ENCODE data around the gene MAGED2. TPM values are rescaled to one million over a fixed set of nuclear protein-coding genes. Genes with fewer than 3 reads are reported as not detected.
A peak's percentile ranks its signal among the peaks of the same experiment; 100 is the strongest.

MAGED2 gene
- total and polyA plus RNA-seq, 9 donors: 863 to 1,174 (median 1,025) TPM

DNA sequence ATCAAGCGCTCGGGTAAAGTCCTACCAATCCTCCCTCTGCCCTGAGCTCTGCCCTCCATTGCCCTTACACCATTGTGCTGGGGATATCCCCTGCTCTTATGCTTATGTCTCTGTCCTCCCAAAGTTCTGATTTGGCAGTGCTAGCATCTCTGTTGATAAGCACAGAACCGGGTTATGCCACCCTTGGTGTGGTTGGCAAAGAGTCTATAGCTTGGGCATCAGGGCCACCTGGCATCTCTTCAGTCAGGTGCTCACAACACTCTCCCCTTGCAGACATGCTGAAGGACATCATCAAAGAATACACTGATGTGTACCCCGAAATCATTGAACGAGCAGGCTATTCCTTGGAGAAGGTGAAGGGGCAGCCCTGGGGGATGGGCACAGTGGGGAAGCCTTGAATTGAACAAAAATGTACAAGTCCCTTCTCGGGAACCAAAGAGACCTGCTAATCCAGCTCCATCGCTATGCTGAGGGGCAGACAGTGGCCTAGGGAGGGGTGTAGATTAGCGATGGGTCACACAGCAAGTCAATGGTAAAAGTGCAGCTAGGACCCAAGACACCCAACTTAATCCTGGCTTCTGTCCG is 3.8 kb downstream of the MAGED2 start:
- Histone ChIP-seq H3K9me3 (replicated peaks; ENCODE audit: control insufficient read depth, low read depth, low read length) (no peaks in the 10 kb centered on the region), H3K4me1 (ENCODE audit: control insufficient read depth, insufficient read depth, low read length) (peaks cover 33% of the 10 kb centered on the region), H3K36me3 (ENCODE audit: control insufficient read depth, insufficient read depth, low read length) (peaks cover 70% of the 10 kb centered on the region), H3K4me3 (ENCODE audit: low read length) (no peak overlapping the region), H3K27me3 (ENCODE audit: control insufficient read depth, insufficient read depth, low read length) (peaks cover 4% of the 10 kb centered on the region), H3K27ac (ENCODE audit: low read length) (no peak overlapping the region)
- no peak for DNase-seq
- WGBS (ENCODE audit: insufficient coverage): 72% methylated on average over 6 of the region's 9 CpGs

DNA sequence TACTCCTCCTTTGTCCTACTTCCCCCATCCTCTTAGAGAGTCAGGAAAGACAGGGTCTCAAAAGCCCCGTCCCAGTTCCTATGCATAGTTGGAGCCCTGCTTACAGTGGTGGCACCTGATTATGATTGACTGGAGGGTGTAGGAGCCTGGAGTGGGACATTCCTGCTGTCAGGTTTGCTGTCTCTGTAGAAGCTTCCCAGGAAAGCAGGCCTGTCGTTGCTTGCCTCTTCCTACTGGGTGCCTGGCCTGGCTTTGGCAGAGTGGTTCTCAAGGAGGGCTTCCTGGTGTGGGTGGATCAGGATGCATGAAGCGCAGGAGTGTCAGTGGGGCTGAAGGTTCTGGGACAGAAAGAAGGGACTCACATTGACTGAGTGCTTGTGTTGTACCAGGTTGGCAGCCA is 4.8 kb downstream of the MAGED2 start:
- H3K9me3 ChIP-seq (replicated peaks; ENCODE audit: control insufficient read depth, low read depth, low read length): no peaks in the 10 kb centered on the region
- H3K4me1 ChIP-seq (ENCODE audit: control insufficient read depth, insufficient read depth, low read length): peaks cover 33% of the 10 kb centered on the region
- H3K27ac ChIP-seq (ENCODE audit: low read length): no peak overlapping the region
- H3K36me3 ChIP-seq (ENCODE audit: control insufficient read depth, insufficient read depth, low read length): peaks cover 72% of the 10 kb centered on the region
- 64% methylated on average over 2 of the region's 3 CpGs for WGBS (ENCODE audit: insufficient coverage)
- DNase-seq: no peak
- H3K4me3 ChIP-seq (ENCODE audit: low read length): no peak overlapping the region
- peaks cover 4% of the 10 kb centered on the region for H3K27me3 ChIP-seq (ENCODE audit: control insufficient read depth, insufficient read depth, low read length)

GRCh38 chrX:54817220-54817820 is 9.8 kb downstream of the MAGED2 start:
- no peaks in the 10 kb centered on the region for H3K9me3 ChIP-seq (replicated peaks; ENCODE audit: control insufficient read depth, low read depth, low read length)
- H3K27ac ChIP-seq (ENCODE audit: low read length): no peak overlapping the region
- peaks cover 5% of the 10 kb centered on the region for H3K27me3 ChIP-seq (ENCODE audit: control insufficient read depth, insufficient read depth, low read length)
- no peak overlapping the region for H3K4me3 ChIP-seq (ENCODE audit: low read length)
- 90% methylated on average over 2 of the region's 7 CpGs for WGBS (ENCODE audit: insufficient coverage)
- peaks cover 40% of the 10 kb centered on the region for H3K36me3 ChIP-seq (ENCODE audit: control insufficient read depth, insufficient read depth, low read length)
- peak; percentile 50 for DNase-seq
- H3K4me1 ChIP-seq (ENCODE audit: control insufficient read depth, insufficient read depth, low read length): peaks cover 1% of the 10 kb centered on the region

DNA sequence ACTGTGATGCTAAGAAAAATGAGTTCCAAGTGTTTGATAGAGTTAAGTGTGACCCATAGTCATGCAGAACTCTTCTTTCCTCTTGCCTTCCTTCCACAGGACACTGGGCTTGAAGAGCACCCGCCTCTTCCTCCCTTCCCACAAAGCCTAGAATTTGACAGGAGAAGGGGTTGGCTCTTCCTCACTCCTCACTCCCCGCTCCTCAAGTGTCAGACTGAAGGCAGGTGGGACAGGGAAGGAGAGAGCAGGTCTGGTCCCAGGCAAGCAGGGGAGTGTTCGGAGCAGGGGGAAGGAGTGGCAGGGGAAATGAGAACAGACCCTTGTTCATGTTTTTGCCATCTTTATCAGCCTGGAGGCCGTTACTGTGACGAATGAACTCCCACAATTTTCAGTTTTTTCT is 10.7 kb downstream of the MAGED2 start:
- Histone ChIP-seq H3K9me3 (replicated peaks; ENCODE audit: control insufficient read depth, low read depth, low read length) (no peaks in the 10 kb centered on the region), H3K27me3 (ENCODE audit: control insufficient read depth, insufficient read depth, low read length) (peaks cover 3% of the 10 kb centered on the region), H3K36me3 (ENCODE audit: control insufficient read depth, insufficient read depth, low read length) (peaks cover 31% of the 10 kb centered on the region), H3K4me3 (ENCODE audit: low read length) (no peak overlapping the region), H3K4me1 (ENCODE audit: control insufficient read depth, insufficient read depth, low read length) (no peaks in the 10 kb centered on the region), H3K27ac (ENCODE audit: low read length) (peak overlapping the region; percentile 35)
- DNase-seq: peak; percentile 22
- WGBS (ENCODE audit: insufficient coverage): no CpG with 5 or more reads among the region's 5 CpGs

GRCh38 chrX:54819201-54819600 is 11.7 kb downstream of the MAGED2 start:
- H3K4me3 ChIP-seq (ENCODE audit: low read length): no peak overlapping the region
- peaks cover 1% of the 10 kb centered on the region for H3K4me1 ChIP-seq (ENCODE audit: control insufficient read depth, insufficient read depth, low read length)
- DNase-seq: no peak
- no peaks in the 10 kb centered on the region for H3K9me3 ChIP-seq (replicated peaks; ENCODE audit: control insufficient read depth, low read depth, low read length)
- 55% methylated on average over 3 of the region's 8 CpGs for WGBS (ENCODE audit: insufficient coverage)
- H3K36me3 ChIP-seq (ENCODE audit: control insufficient read depth, insufficient read depth, low read length): peaks cover 22% of the 10 kb centered on the region
- H3K27ac ChIP-seq (ENCODE audit: low read length): no peak overlapping the region
- peaks cover 3% of the 10 kb centered on the region for H3K27me3 ChIP-seq (ENCODE audit: control insufficient read depth, insufficient read depth, low read length)

- H3K27ac ChIP-seq (ENCODE audit: low read length): no peak overlapping the region
- no peak for DNase-seq
- no peak overlapping the region for H3K4me3 ChIP-seq (ENCODE audit: low read length)
- H3K36me3 ChIP-seq (ENCODE audit: control insufficient read depth, insufficient read depth, low read length): peaks cover 8% of the 10 kb centered on the region
- WGBS (ENCODE audit: insufficient coverage): 78% methylated on average over 6 of the region's 7 CpGs
- H3K9me3 ChIP-seq (replicated peaks; ENCODE audit: control insufficient read depth, low read depth, low read length): no peaks in the 10 kb centered on the region
- H3K4me1 ChIP-seq (ENCODE audit: control insufficient read depth, insufficient read depth, low read length): peaks cover 7% of the 10 kb centered on the region
- H3K27me3 ChIP-seq (ENCODE audit: control insufficient read depth, insufficient read depth, low read length): peaks cover 3% of the 10 kb centered on the region
These were observed 13.2 kb downstream of the MAGED2 start for GRCh38 chrX:54820737-54821136.

DNA sequence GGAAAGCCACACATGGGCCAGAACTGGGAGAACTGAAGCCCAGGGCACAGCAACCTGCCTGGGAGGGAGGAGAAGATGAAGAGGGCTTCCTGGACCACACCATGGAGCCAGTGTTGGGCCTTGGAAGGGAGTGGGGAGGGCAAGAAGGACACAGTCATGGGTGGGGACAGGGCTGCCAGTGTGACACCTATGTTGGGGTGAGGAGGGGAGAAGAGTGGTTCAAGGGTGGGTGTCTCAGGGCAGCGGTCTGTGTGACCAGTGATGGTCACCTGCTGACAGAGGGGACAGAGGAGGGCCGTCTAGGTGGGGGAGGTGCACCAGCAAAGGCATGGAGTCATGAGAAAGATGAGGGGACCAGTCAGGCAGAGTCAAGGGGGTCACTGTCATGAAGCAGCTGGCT is 13.8 kb downstream of the MAGED2 start:
- Histone ChIP-seq H3K27ac (ENCODE audit: low read length) (no peak overlapping the region), H3K9me3 (replicated peaks; ENCODE audit: control insufficient read depth, low read depth, low read length) (no peaks in the 10 kb centered on the region), H3K27me3 (ENCODE audit: control insufficient read depth, insufficient read depth, low read length) (peaks cover 3% of the 10 kb centered on the region), H3K4me1 (ENCODE audit: control insufficient read depth, insufficient read depth, low read length) (peaks cover 7% of the 10 kb centered on the region), H3K4me3 (ENCODE audit: low read length) (no peak overlapping the region), H3K36me3 (ENCODE audit: control insufficient read depth, insufficient read depth, low read length) (peaks cover 2% of the 10 kb centered on the region)
- DNase-seq: no peak
- 71% methylated on average over 2 of the region's 2 CpGs for WGBS (ENCODE audit: insufficient coverage)

DNA sequence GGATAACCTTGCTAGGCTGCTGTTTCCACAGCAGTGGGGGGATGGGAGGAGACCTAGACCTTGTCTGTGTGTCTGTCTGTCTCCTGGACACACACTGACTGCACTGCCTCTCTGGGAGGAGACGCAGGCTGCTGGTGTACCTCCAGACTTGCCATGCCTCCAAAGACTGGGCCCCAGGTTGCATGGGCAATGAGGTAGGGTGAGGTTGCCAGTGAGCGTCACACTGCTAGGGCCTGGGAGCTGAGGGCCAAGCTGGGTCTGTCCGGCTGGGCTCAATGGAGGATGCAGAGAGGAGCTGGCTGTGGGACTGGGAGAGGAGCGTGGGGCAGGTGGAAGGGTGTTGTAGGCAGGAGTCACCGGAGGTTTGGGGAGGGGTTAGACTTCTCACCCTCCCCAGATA is 16.6 kb downstream of the MAGED2 start:
- H3K27ac ChIP-seq (ENCODE audit: low read length): peak overlapping the region; percentile 55
- H3K4me1 ChIP-seq (ENCODE audit: control insufficient read depth, insufficient read depth, low read length): peaks cover 7% of the 10 kb centered on the region
- no peaks in the 10 kb centered on the region for H3K9me3 ChIP-seq (replicated peaks; ENCODE audit: control insufficient read depth, low read depth, low read length)
- DNase-seq: no peak
- WGBS (ENCODE audit: insufficient coverage): 78% methylated on average over 3 of the region's 5 CpGs
- H3K4me3 ChIP-seq (ENCODE audit: low read length): no peak overlapping the region
- H3K27me3 ChIP-seq (ENCODE audit: control insufficient read depth, insufficient read depth, low read length): peaks cover 3% of the 10 kb centered on the region
- H3K36me3 ChIP-seq (ENCODE audit: control insufficient read depth, insufficient read depth, low read length): no peaks in the 10 kb centered on the region

- peak overlapping the region; percentile 55 for H3K27ac ChIP-seq (ENCODE audit: low read length)
- no peaks in the 10 kb centered on the region for H3K9me3 ChIP-seq (replicated peaks; ENCODE audit: control insufficient read depth, low read depth, low read length)
- peaks cover 7% of the 10 kb centered on the region for H3K4me1 ChIP-seq (ENCODE audit: control insufficient read depth, insufficient read depth, low read length)
- no peak for DNase-seq
- 90% methylated on average over 4 of the region's 8 CpGs for WGBS (ENCODE audit: insufficient coverage)
- H3K27me3 ChIP-seq (ENCODE audit: control insufficient read depth, insufficient read depth, low read length): peaks cover 3% of the 10 kb centered on the region
- no peaks in the 10 kb centered on the region for H3K36me3 ChIP-seq (ENCODE audit: control insufficient read depth, insufficient read depth, low read length)
- H3K4me3 ChIP-seq (ENCODE audit: low read length): no peak overlapping the region
These were observed 17.2 kb downstream of the MAGED2 start for GRCh38 chrX:54824722-54825121.

DNA sequence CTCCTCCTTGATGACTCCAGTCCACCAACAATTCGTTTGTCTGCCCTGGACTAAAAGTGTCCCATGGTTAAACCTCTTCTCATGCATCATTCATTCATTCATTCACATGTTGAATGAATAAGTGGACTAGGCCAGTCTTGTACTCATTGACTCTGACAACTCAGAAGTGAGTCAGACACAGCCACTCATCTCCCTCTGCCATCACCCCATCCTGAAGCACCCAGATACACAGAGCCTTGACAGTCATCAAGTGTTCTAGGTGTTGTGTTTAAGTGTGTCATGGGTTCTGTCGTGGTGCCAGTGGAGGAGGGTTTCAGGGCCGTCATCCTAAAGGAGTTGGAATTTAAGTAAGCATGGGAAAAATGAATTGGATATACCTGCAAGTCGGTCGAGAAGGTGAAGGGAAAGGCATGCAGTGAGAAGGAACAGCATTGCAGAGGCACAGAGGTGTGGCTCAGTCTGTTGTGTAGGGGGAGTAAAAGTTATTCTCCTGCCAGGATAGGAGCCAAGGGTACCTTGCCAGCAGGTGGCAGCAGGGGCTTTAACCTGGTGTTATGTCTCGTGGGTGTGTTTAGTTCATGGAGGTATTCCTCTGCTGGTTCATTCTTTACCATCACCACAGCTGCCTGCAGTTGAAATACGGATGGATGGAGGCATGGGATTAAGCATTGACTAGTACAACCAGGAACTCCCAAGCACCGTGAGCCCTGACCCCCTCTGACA is 18.3 kb downstream of the MAGED2 start:
- Histone ChIP-seq H3K4me3 (ENCODE audit: low read length) (no peak overlapping the region), H3K27me3 (ENCODE audit: control insufficient read depth, insufficient read depth, low read length) (peaks cover 3% of the 10 kb centered on the region), H3K9me3 (replicated peaks; ENCODE audit: control insufficient read depth, low read depth, low read length) (no peaks in the 10 kb centered on the region), H3K4me1 (ENCODE audit: control insufficient read depth, insufficient read depth, low read length) (peaks cover 7% of the 10 kb centered on the region), H3K27ac (ENCODE audit: low read length) (no peak overlapping the region), H3K36me3 (ENCODE audit: control insufficient read depth, insufficient read depth, low read length) (no peaks in the 10 kb centered on the region)
- DNase-seq: no peak
- WGBS (ENCODE audit: insufficient coverage): 77% methylated on average over 4 of the region's 8 CpGs

Data from muscle of leg (tissue), 11 donors.